Common myeloid progenitor, CD34-positive (primary cell): ENCODE measurements around the gene NHLRC2.
A peak's percentile ranks its signal among the peaks of the same experiment; 100 is the strongest.

Experiments
- CTCF ChIA-PET: fragments of 350-600 bp; sonication (Branson Sonifier 250); formaldehyde crosslinking; loops from one replicate; lab custom pipeline; 2021; ENCODE audit warnings: antibody characterized with exemption; lab: Charles Lee
- POLR2A ChIA-PET: fragments of 350-600 bp; sonication (Branson Sonifier 250); formaldehyde crosslinking; loops from one replicate; lab custom pipeline; 2021; ENCODE audit warnings: antibody characterized with exemption; lab: Charles Lee
- DNase-seq, 3 donors: peaks; one replicate each; pipeline versions ENCODE4 v3.0.0 to v3.0.0-alpha.2; 2013
- H3K27ac ChIP-seq, 2 experiments: 1 replicate in 1 of 2; 2 replicates in 1 of 2; pipeline ENCODE4 v1.7.0; 2013; ENCODE audit warnings: inconsistent platforms in 2 of 2, low read length in 2 of 2, mild to moderate bottlenecking in 2 of 2, low read depth in 1 of 2, moderate library complexity in 1 of 2; ENCODE audit not compliant: severe bottlenecking in 2 of 2, insufficient read depth in 1 of 2, poor library complexity in 1 of 2
- H3K27me3 ChIP-seq, 5 experiments: replicated peaks in 2 of 5; 1 replicate in 3 of 5; 2 replicates in 2 of 5; pipeline versions ENCODE4 v1.6.1 to v1.7.0; 2013; ENCODE audit warnings: low read length in 4 of 5, mild to moderate bottlenecking in 2 of 5, moderate library complexity in 2 of 5, inconsistent platforms in 1 of 5; ENCODE audit not compliant: insufficient read depth in 5 of 5, control insufficient read depth in 4 of 5
- H3K36me3 ChIP-seq, 4 experiments: 1 replicate in 2 of 4; 2 replicates in 2 of 4; pipeline versions ENCODE4 v1.6.1 to v1.7.0; 2013; ENCODE audit warnings: low read length in 3 of 4, control low read depth in 1 of 4, mild to moderate bottlenecking in 1 of 4; ENCODE audit not compliant: control insufficient read depth in 4 of 4, insufficient read depth in 4 of 4
- H3K4me1 ChIP-seq, 4 experiments: 1 replicate in 3 of 4; 2 replicates in 1 of 4; pipeline versions ENCODE4 v1.6.1 to v1.7.1; 2013; ENCODE audit warnings: low read length in 3 of 4, mild to moderate bottlenecking in 3 of 4, control low read depth in 1 of 4, inconsistent platforms in 1 of 4, moderate library complexity in 1 of 4; ENCODE audit not compliant: control insufficient read depth in 4 of 4, insufficient read depth in 4 of 4; ENCODE audit errors: control extremely low read depth in 1 of 4
- H3K4me3 ChIP-seq, 7 experiments: 1 replicate in 4 of 7; 2 replicates in 3 of 7; pipeline versions ENCODE4 v1.5.1 to v1.7.0; 2013; ENCODE audit warnings: mild to moderate bottlenecking in 7 of 7, low read length in 6 of 7, moderate library complexity in 6 of 7, inconsistent platforms in 2 of 7, low read depth in 2 of 7, control low read depth in 1 of 7; ENCODE audit not compliant: insufficient read depth in 4 of 7, control insufficient read depth in 1 of 7; ENCODE audit errors: extremely low read depth in 1 of 7
- H3K9me3 ChIP-seq, 5 experiments: 1 replicate in 4 of 5; 2 replicates in 1 of 5; pipeline versions ENCODE4 v1.6.1 to v1.7.1; 2013; ENCODE audit warnings: low read length in 4 of 5, mild to moderate bottlenecking in 2 of 5, inconsistent platforms in 1 of 5, low read depth in 1 of 5, moderate library complexity in 1 of 5; ENCODE audit not compliant: control insufficient read depth in 4 of 5, insufficient read depth in 2 of 5; ENCODE audit errors: control extremely low read depth in 1 of 5
- WGBS: methylation state at CpG from one replicate; pipeline ENCODE4 v1.1.5; 2013; ENCODE audit not compliant: insufficient coverage; 5-methylcytosine and 5-hydroxymethylcytosine counted together

The NHLRC2 gene

DNA sequence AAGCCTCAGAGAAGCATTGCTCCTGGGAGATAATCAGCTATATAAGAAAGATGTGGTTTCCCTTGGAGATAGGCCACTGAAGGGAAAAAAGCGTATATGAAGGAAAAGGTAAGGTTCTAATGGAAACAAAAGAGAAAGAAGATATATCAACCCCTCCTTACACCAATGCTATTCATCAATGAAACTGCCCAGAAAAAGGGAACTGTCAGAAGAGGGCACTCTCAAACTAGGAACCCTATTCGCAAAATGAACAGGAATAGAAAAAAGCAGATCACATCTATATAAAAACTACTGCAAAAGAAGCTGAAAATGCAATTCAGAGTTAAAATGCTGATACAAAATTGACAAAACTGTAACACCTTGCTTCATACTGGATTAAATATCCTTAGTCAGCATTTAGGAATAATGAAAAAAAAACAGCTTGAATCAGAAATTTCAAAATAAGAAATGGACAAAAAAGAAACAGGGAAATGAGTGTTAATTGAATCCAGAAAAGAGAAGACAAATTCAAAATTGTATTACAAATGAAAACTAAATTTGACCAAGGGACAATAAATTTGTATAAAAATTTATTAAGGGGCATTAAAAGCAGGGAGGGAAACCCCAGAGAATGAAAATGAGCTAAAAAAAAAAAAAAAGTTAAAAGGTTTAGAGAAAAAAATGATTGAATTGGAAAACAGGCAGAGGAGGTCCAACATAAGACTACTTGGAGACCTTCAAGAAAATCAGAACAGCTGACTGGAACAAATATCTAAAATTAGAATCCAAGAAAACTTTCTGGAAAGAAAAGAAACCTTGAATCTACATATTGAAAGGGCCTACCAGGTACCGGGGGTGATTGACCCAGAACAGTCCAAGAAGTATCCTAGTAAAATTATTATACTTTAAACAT lies 17.9 kb downstream of the NHLRC2 start:
- H3K4me1 ChIP-seq = peaks cover 0 to 7% (median 0%) of the 10 kb centered on the region in 4 experiments
- H3K27ac ChIP-seq = no peak overlapping the region
- H3K9me3 ChIP-seq = peaks cover 0 to 19% (median 2%) of the 10 kb centered on the region in 5 experiments
- CTCF ChIA-PET = interaction anchor here (0.9 to 1.6 kb wide), 4 partner anchors 21 to 233 kb away, joined by 3 to 6 read pairs (median 4); no protein-coding TSS in a partner anchor
- DNase-seq = peak in 2 of 3 donors; percentile 52 to 60
- no CpG with 5 or more reads among the region's 3 CpGs for WGBS
- H3K36me3 ChIP-seq = peaks cover 5 to 32% (median 10%) of the 10 kb centered on the region in 4 experiments
- no peaks in the 10 kb centered on the region for H3K27me3 ChIP-seq
- POLR2A ChIA-PET = interaction anchor here (0.6 kb wide), 1 partner anchor 15 kb away, joined by 4 read pairs; no protein-coding TSS in a partner anchor
- H3K4me3 ChIP-seq = no peak overlapping the region

- DNase-seq = no peak
- no CpG with 5 or more reads among the region's 1 CpG for WGBS
- H3K9me3 ChIP-seq = peaks cover 0 to 19% (median 2%) of the 10 kb centered on the region in 5 experiments
- ChIA-PET CTCF (interaction anchor here (0.9 kb wide), 1 partner anchor 18 kb away, joined by 3 read pairs; no protein-coding TSS in a partner anchor), POLR2A (no interaction called here)
- H3K27me3 ChIP-seq = no peaks in the 10 kb centered on the region
- H3K36me3 ChIP-seq = peaks cover 4 to 29% (median 8%) of the 10 kb centered on the region in 4 experiments
- peaks cover 0 to 5% (median 0%) of the 10 kb centered on the region in 4 experiments for H3K4me1 ChIP-seq
- H3K27ac ChIP-seq = no peak overlapping the region
- no peak overlapping the region for H3K4me3 ChIP-seq
Measured at GRCh38 chr10:113875212-113875611, 20.8 kb downstream of the NHLRC2 start.

- Histone ChIP-seq H3K4me1 (peaks cover 0 to 5% (median 0%) of the 10 kb centered on the region in 4 experiments), H3K9me3 (peaks cover 0 to 19% (median 2%) of the 10 kb centered on the region in 5 experiments), H3K36me3 (peaks cover 5 to 27% (median 9%) of the 10 kb centered on the region in 4 experiments), H3K27ac (no peak overlapping the region), H3K4me3 (no peak overlapping the region), H3K27me3 (no peaks in the 10 kb centered on the region)
- CTCF ChIA-PET = no interaction called here
- POLR2A ChIA-PET = no interaction called here
- DNase-seq = no peak
- WGBS = 100% methylated on average over 2 of the region's 3 CpGs
Measured at GRCh38 chr10:113876461-113876860, 22.0 kb downstream of the NHLRC2 start.

GRCh38 chr10:113879691-113880090 lies 25.2 kb downstream of the NHLRC2 start:
- Histone ChIP-seq H3K36me3 (peaks cover 6 to 30% (median 10%) of the 10 kb centered on the region in 4 experiments), H3K9me3 (peaks cover 0 to 5% (median 0%) of the 10 kb centered on the region in 5 experiments), H3K27me3 (no peaks in the 10 kb centered on the region), H3K4me1 (peaks cover 0 to 5% (median 2%) of the 10 kb centered on the region in 4 experiments), H3K4me3 (no peak overlapping the region), H3K27ac (no peak overlapping the region)
- no CpG with 5 or more reads among the region's 2 CpGs for WGBS
- no peak for DNase-seq
- CTCF ChIA-PET = no interaction called here
- POLR2A ChIA-PET = interaction anchor here (0.6 kb wide), 1 partner anchor 201 kb away, joined by 3 read pairs; no protein-coding TSS in a partner anchor

DNA sequence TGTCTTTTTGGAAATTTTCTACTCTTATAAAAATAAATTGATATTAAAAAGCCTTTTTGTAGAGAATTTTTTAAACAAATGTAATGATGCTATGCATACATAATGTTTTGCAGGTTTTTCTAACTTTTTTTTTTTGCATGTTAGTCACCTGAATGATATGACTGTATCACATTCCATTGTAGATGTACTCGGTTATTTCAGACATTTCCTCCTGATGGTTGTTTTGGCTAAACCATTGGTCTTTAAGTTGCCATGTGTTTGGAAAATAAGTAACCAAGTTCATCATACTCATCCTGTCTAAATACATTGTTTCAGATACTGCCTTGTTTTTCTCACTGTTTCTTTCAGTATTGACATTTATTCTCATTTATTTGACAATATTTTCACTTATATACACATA lies 25.8 kb downstream of the NHLRC2 start:
- H3K27ac ChIP-seq = no peak overlapping the region
- H3K4me3 ChIP-seq = no peak overlapping the region
- H3K36me3 ChIP-seq = peaks cover 9 to 35% (median 12%) of the 10 kb centered on the region in 4 experiments
- no peaks in the 10 kb centered on the region for H3K27me3 ChIP-seq
- WGBS = no CpG with 5 or more reads among the region's 1 CpG
- H3K4me1 ChIP-seq = peaks cover 0 to 5% (median 2%) of the 10 kb centered on the region in 4 experiments
- POLR2A ChIA-PET = interaction anchor here (0.6 kb wide), 1 partner anchor 201 kb away, joined by 3 read pairs; no protein-coding TSS in a partner anchor
- CTCF ChIA-PET = no interaction called here
- DNase-seq = no peak
- H3K9me3 ChIP-seq = peaks cover 0 to 5% (median 0%) of the 10 kb centered on the region in 5 experiments

- Histone ChIP-seq H3K9me3 (peaks cover 0 to 8% (median 0%) of the 10 kb centered on the region in 5 experiments), H3K27ac (no peak overlapping the region), H3K27me3 (no peaks in the 10 kb centered on the region), H3K36me3 (peaks cover 12 to 52% (median 19%) of the 10 kb centered on the region in 4 experiments), H3K4me3 (no peak overlapping the region), H3K4me1 (peaks cover 0 to 5% (median 2%) of the 10 kb centered on the region in 4 experiments)
- peak; percentile 25 to 85 (median 66) for DNase-seq
- ChIA-PET POLR2A (no interaction called here), CTCF (no interaction called here)
- 100% methylated on average over 2 of the region's 2 CpGs for WGBS
Measured at GRCh38 chr10:113882240-113882639, 27.8 kb downstream of the NHLRC2 start.
